ENCODE data around the gene ARHGEF17. TPM values are rescaled to one million over a fixed set of nuclear protein-coding genes. Genes with fewer than 3 reads are reported as not detected.

Gene ARHGEF17
- polyA plus RNA-seq, 1 donor (not counting 4 experiments of a cell fraction or from before 2014, with no cell fraction given): 5.1 TPM

DNA sequence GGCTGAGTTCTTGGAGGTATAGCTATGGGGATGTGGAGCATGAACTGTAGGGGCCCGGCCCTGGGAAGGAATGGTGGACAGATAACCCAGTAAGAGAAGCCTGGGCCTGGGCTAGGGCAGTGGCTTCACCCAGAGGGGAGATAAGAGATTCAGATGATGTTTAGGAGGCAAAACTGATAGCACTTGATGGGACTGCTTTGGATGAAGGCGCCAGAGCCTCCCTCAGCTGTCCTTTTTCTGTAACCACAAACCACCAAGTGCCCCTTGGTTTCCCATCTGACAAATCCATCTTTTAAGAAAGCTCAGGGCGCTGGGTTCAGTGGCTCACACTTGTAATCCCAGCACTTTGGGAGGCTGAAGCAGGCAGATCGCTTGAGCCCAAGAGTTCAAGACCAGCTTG lies 91.6 kb downstream of the ARHGEF17 start:
- DNase-seq (ENCODE audit: low read depth, low spot score): no peak
- Histone ChIP-seq H3K27ac (ENCODE audit: control insufficient read depth, insufficient read depth, low read length) (no peak overlapping the region), H3K4me2 (ENCODE audit: control insufficient read depth, extremely low read depth, insufficient read depth, low read depth, low read length) (no peak overlapping the region), H3K36me3 (ENCODE audit: control insufficient read depth in 2 of 2, extremely low read depth in 1 of 2, insufficient read depth in 2 of 2, low read length in 2 of 2) (peaks cover 18 to 19% of the 10 kb centered on the region in 2 experiments), H3K4me1 (ENCODE audit: control insufficient read depth, extremely low read depth, insufficient read depth, low read length) (no peaks in the 10 kb centered on the region), H3K9me3 (ENCODE audit: control insufficient read depth, low read depth, low read length) (no peaks in the 10 kb centered on the region), H3K9me1 (ENCODE audit: control insufficient read depth, extremely low read depth, insufficient read depth, low read length) (no peaks in the 10 kb centered on the region), H3K9ac (ENCODE audit: control insufficient read depth, extremely low read depth, insufficient read depth, low read length) (no peak overlapping the region), H3K79me2 (ENCODE audit: control insufficient read depth, insufficient read depth, low read length) (no peaks in the 10 kb centered on the region), H3K4me3 (ENCODE audit: control insufficient read depth in 2 of 3, extremely low read depth in 1 of 3, insufficient read depth in 2 of 3, low read depth in 1 of 3, low read length in 3 of 3) (no peak overlapping the region), H2AFZ (ENCODE audit: control insufficient read depth, low read length) (no peak overlapping the region), H3K27me3 (ENCODE audit: control insufficient read depth, extremely low read depth, insufficient read depth, low read length) (no peaks in the 10 kb centered on the region), H4K20me1 (ENCODE audit: control insufficient read depth, extremely low read depth, insufficient read depth, low read length) (no peaks in the 10 kb centered on the region)
- dilution Hi-C loops (cut with MboI; ENCODE audit: extremely low pct_ligation_motif_present, low sequenced_read_pairs): no loop called here
- no peak for FAIRE-seq
- no peak for TF ChIP-seq EZH2 (IDR thresholded peaks at IDR 0.05; ENCODE audit: low read length)
- TF ChIP-seq, protein P1, sequence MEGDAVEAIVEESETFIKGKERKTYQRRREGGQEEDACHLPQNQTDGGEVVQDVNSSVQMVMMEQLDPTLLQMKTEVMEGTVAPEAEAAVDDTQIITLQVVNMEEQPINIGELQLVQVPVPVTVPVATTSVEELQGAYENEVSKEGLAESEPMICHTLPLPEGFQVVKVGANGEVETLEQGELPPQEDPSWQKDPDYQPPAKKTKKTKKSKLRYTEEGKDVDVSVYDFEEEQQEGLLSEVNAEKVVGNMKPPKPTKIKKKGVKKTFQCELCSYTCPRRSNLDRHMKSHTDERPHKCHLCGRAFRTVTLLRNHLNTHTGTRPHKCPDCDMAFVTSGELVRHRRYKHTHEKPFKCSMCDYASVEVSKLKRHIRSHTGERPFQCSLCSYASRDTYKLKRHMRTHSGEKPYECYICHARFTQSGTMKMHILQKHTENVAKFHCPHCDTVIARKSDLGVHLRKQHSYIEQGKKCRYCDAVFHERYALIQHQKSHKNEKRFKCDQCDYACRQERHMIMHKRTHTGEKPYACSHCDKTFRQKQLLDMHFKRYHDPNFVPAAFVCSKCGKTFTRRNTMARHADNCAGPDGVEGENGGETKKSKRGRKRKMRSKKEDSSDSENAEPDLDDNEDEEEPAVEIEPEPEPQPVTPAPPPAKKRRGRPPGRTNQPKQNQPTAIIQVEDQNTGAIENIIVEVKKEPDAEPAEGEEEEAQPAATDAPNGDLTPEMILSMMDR (optimal IDR thresholded peaks at IDR 0.05 in 1 of 3, IDR thresholded peaks at IDR 0.05 in 1 of 3, conservative IDR thresholded peaks at IDR 0.05 in 1 of 3; ENCODE audit: extremely low read depth in 1 of 3, insufficient read depth in 2 of 3, low read length in 3 of 3): no peak

DNA sequence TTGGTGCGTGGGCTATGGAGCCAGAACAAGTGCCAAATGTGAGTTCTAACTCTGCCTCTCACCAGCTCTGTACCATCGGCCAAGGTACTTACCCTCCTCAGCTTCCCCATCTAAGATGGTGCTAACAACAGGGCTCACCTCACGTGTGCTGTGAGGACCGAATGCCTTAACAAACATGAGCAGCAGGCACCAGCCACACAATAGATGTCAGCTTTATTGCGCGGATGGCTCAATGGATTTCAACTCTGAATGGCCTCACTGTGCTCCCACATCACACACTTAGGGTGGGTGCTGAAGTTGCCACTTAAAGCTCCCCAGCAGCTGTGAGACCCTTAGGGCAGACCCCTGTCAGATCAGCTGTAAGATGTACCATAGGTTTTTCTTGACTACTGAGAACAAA lies 92.2 kb downstream of the ARHGEF17 start:
- Histone ChIP-seq H3K79me2 (ENCODE audit: control insufficient read depth, insufficient read depth, low read length) (no peaks in the 10 kb centered on the region), H3K27ac (ENCODE audit: control insufficient read depth, insufficient read depth, low read length) (no peak overlapping the region), H3K9ac (ENCODE audit: control insufficient read depth, extremely low read depth, insufficient read depth, low read length) (no peak overlapping the region), H3K4me2 (ENCODE audit: control insufficient read depth, extremely low read depth, insufficient read depth, low read depth, low read length) (no peak overlapping the region), H4K20me1 (ENCODE audit: control insufficient read depth, extremely low read depth, insufficient read depth, low read length) (no peaks in the 10 kb centered on the region), H2AFZ (ENCODE audit: control insufficient read depth, low read length) (no peak overlapping the region), H3K9me1 (ENCODE audit: control insufficient read depth, extremely low read depth, insufficient read depth, low read length) (no peaks in the 10 kb centered on the region), H3K36me3 (ENCODE audit: control insufficient read depth in 2 of 2, extremely low read depth in 1 of 2, insufficient read depth in 2 of 2, low read length in 2 of 2) (peaks cover 13 to 17% of the 10 kb centered on the region in 2 experiments), H3K4me1 (ENCODE audit: control insufficient read depth, extremely low read depth, insufficient read depth, low read length) (no peaks in the 10 kb centered on the region), H3K9me3 (ENCODE audit: control insufficient read depth, low read depth, low read length) (no peaks in the 10 kb centered on the region), H3K4me3 (ENCODE audit: control insufficient read depth in 2 of 3, extremely low read depth in 1 of 3, insufficient read depth in 2 of 3, low read depth in 1 of 3, low read length in 3 of 3) (no peak overlapping the region), H3K27me3 (ENCODE audit: control insufficient read depth, extremely low read depth, insufficient read depth, low read length) (no peaks in the 10 kb centered on the region)
- TF ChIP-seq EZH2 (IDR thresholded peaks at IDR 0.05; ENCODE audit: low read length): no peak
- dilution Hi-C loops (cut with MboI; ENCODE audit: extremely low pct_ligation_motif_present, low sequenced_read_pairs): no loop called here
- DNase-seq (ENCODE audit: low read depth, low spot score): no peak
- FAIRE-seq: no peak

Data from keratinocyte (primary cell).